Effector CD4-positive, alpha-beta T cell (primary cell): Measurements from ENCODE around the gene SNAP25.

ENCODE experiments used
- DNase-seq: peaks from one replicate; pipeline ENCODE4 v3.0.0-alpha.2; 2020

The SNAP25 gene

DNA sequence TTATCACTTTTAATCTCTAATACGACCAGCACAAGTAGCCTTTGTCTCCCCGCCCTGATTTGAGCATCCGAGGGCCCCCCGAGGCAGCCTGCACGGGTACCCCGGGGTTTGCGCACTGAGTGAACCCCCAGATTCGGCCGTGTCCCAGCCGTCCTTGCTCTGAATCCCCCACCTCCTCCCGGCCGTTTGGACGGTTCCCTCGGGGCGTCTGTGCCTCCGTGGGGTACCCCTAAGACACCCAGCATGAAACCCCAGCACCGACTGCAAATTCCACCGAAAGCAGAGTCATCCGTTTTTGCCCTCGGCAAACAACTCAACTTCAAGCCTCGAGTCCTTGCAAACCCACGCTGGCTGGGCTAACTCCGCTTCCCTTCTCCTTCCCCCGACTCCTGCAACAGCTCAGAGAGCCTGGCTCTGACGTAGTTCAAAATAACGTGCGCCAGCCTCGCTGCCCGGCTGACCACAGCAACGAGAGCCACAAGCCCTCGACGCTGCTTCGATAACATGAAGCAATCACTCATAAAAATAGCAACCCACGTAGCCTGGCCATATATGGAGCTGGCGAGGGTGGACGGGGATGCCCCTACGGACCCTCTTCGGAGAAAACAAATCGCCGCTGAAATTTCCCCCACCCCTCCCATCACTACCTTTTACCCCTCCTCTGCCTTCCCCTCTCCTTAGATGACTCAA is 764 bp upstream of the SNAP25 start:
- no peak for DNase-seq

DNA sequence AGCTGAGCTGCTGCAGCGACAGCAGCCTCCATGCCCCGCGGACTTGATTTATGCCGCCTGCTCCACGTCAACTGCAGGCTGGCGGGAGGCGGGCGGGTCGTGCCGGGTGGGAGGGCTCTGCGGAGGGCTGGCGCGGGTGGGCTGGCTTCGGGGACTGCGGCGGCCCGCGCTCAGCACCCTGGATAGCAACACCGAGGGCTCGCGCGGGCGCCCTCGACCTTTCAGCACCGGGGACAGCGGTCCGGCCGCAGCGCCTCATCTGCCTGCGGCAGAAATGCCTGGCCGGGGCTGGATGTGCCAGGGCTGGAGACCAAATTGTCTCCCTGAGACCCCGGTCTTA is 792 bp downstream of the SNAP25 start:
- DNase-seq, result peak; percentile 48

DNA sequence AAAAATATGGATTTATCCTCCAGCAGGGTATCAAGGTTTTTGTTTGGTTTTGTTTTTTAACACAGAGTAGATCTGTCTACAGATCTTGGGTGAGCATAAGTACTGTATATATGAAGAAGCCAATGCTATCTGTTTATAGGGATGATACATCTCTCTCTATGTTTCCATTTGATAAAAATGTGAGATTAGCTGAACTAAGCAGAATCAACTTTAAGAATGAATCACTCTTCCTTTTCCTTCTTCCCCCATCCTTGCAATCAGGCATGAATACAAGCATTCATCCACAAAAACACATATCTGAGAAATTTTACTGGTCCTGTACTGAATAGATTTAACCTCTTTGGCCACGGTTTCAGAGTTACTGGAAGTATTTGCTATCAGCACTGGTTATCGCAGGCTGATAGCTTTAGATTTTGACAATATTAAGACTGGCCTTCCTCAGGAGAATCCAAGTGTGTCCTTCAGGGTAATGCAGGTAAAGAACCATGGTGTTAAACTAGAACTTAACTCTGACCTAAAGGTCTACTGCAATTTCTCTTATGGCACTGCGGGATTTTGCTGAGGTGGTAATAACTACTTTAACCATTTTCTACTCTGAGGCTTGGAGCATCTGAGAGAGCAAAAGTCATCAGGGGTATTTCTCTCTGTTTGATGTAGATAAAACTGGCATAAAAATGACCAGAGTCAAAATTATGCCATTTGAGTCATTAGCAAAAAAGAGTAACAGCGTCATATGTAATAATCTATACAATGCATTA is 1.5 kb downstream of the SNAP25 start:
- DNase-seq, result no peak

DNA sequence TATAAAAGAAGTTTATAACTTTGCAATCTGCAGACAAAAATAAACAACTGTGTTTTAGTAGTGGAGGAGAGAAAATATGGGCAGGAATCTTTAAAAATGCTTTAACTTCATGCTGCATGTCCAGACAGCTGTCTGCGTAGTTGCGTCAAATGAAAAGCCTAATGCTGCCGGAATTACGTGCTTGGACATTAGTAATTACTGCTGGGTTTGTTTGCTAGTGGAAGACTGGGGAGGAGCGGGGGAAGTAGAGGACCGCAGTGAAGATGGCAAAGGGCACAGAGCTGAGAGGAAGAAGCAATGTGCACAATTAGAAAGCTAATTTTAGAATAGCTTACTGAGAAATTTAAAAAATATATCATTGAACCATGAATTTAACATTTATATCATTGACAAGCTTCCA is 2.4 kb downstream of the SNAP25 start:
- DNase-seq, result no peak

DNA sequence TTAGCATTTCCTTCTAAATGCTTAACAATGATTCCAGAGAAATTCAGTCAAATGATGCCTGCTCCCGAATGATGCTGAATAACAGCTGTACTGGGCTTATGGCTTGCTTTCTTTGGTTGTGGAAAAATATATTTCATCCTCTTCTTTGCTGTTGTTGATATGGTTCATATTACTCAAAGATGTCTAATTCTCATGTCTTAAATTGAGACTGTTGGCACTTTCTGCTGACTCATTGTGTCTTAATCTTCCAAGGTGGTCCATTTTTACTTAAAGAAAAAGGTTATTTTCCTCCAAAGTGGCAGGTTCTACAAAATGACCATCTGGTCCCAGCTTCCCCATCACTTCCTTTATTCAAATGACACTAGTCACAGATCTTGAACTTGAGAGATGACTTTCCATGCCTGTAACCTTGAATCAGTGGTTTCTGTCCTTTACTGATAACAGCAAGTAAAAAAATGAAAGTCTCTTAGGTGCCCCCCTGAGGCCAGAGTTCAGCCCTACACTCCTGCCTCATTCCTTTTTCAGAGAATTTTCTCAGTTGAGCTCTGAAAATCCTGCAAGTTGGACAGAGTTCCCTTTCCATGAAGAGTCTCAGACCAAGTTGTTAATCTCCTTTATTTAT is 6.9 kb downstream of the SNAP25 start:
- no peak for DNase-seq

DNA sequence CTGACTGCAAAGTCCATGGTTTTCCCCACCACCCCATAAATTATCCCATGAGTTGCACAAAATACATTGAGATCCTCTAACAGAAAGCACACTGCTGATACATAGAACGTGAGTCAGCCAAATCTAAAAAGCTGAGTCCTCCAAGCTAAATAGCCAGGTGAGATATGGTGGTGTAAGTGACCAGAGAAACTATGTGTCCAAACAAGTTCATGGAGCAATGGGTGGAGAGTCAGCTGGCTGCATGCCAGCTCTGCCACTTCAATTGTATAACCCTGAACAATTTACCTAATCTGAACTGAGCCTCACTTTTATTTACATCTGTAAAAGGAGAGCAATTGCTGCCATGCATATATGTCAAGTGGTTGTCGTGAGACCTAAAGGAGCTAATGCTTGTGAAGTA is 9.7 kb downstream of the SNAP25 start:
- no peak for DNase-seq

DNA sequence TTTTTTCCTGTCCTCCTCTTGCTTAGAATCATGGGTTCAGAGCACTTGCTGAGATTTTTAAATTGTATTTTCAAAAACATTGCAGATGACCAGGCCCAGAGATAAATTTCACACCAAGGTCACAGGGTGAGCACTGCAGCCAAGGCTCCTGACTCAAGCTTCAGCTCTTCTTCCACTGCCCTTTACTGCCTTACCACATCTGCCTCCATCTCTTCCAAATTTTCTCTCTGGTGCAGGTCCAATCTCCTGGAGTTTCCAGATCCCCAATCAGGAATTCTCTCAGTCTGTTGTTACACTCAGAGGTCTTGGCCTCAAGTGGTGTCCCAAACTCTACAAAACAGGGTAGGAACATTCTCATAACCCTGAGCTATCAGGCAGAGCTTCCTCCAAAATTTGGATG is 12.7 kb downstream of the SNAP25 start:
- no peak for DNase-seq

DNA sequence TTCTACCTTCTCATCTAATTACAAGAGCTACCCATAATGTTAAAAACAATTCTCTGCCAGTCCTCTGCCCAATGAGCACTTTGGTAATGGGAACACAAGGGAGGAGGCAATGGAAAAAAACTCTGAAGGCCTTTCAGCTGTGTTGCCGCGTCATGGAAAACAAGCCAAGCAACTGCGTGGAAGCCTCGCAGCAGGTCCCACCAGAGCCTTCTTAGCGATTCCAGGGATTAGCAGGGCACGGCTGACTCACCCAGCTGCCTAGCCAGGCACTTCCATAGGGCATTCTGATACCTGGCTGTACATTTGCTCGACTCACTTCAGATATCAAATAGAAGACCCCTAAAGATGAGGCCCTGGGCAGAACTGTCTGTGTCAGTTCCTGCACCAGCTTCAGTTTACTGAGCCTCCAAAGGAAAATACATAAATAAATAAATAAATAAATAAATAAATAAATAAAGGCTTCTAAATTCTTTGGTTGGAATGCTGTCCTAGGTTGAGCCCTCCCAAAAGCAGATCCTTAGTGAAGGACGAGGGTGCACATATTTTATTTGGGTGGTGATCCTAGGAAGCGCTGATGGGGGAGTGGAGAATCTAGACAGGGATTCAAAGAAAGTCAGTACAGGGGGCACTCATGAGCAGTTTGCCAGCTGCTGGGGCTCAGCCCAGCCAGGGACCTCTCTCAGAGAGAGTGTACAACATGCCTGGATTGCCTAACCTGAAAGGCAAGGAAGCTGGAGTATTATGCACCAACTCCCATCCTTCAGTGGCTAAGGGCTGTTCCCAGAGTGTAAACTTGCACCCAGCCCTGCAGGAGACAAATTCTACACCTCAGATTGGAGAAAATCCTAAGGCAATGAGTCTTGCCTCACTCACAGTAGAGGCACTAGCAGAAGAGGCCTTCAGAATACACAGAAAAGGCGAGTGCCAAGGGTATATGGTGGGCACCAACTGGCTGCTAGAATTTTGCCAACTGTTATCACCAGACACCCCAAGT is 18.2 kb downstream of the SNAP25 start:
- no peak for DNase-seq

DNA sequence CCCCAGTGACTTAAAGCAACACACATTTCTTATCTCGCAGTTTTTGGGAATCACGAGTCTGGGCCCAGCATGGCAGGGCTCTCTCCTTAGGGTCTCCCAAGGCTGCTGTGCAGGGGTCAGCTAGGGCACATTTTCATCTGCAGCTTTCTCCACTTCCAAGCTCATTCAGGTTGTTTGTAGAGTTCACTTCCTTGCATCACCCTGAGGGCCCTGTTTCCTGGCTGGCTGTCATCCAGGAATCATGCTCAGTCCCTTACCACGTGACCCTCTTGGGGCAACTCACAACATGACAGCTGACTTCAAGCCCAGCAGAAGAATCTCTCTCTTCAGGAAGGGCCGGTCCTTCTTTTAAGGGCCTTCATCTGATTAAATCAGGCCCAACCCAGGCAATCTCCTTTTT is 21.3 kb downstream of the SNAP25 start:
- no peak for DNase-seq

DNA sequence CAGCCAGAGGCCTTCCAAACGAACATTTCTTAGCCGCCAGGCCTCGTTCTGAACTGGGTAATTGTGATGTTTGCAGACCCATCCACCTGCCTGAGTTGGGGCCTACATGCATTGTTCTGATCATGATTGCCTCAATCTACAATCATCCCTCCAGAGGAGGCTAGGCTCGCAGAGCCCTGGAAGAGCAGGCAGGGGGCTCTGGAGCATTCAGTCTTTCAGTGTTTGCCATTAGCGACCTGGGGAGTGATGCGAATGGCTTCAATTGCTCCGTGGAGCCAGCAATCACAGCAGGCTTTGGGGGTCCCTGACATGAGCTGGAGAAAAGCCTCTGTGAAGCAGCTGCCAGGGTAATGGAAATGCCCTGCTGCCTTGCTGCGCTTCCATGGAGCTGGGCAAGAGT is 22.0 kb downstream of the SNAP25 start:
- DNase-seq, result no peak

DNA sequence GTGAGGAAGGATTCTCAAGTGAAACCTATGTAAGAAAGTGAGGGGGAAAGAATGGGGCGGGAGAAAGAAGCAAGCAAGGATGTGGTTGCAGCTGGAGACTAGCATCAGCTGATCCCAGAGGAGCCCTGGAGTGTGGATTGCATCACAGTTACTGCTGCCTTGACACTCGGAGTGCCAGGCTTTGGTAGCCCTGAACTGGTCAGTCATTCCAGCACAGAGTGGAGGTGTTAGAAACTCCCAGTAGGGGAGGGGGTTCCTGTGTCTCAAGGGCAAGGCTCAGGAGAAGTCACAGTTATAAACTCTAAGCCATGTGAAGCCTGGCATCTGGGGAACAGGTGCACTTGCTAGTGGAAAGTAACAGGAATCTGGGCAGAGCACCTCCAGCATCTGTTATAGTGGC is 23.5 kb downstream of the SNAP25 start:
- no peak for DNase-seq

DNA sequence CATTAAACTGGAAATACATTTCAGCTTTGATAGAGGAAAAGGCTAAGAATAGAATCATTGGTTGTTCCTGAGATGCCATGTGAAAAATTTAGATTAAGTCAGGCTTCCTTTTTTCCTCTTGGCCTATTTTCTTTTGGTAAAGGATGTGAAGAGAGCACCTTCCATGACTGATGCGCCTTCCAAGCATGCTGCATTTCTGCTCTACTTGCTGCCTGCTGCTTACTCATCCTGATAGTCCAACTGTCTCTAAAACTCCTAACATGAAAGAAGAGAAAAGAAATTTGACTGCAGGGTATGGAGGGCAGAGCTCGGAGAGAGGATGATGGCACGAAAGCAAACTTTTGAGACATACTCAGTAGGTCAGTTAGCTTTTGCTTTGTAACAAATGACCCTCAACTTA is 28.8 kb downstream of the SNAP25 start:
- DNase-seq, result no peak

DNA sequence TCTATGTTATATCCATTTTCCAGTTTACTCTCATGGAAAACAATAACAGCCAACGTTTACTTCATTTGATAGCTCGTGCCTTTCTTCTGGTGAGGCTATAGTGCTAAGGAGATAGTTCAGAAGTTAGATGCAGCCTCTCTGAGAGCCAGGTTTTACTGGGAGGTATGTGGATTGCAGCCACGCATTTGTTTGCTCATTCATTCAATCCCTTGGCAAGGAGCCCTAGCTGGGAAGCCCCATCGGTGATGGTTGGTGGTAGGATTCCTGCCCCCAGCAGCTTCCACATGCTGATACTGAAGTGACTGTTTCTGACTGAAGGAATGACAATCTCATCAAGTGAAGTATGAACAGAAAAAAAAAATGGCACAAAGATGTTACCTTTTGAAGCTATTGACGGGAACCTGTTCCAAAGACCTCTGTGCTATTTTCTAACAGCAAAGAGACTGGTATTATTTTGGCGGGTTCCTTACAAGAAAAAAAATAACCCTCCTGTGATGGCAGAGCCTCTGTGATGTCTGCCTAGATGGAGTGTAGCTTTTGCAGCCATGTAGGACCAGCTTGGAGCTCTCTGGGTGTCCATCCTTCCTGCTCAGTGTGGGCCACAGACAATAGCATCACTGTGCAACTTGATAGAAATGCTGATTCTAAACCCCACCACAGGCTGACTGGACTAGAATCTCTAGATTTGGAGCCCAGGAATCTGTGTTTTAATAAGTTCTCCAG is 30.6 kb downstream of the SNAP25 start:
- no peak for DNase-seq

DNA sequence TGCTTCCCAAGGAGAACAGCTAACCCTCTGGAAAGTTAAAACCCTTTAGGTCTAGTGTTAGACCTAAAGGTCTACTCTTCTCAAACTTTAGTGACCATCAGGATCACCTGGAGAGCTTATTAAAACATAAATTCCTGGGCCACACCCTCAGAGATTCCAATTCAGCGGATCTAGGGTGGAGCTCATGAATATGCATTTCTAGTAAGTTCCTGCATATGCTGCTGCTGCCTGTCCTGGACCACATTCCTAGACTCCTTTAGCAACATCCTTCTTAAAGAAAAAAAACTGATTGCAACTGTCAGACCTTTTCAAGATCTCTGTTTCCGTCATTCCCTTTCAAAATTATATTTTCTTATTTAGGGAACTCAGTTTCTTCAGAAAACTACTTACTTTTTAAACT is 31.2 kb downstream of the SNAP25 start:
- DNase-seq, result no peak

DNA sequence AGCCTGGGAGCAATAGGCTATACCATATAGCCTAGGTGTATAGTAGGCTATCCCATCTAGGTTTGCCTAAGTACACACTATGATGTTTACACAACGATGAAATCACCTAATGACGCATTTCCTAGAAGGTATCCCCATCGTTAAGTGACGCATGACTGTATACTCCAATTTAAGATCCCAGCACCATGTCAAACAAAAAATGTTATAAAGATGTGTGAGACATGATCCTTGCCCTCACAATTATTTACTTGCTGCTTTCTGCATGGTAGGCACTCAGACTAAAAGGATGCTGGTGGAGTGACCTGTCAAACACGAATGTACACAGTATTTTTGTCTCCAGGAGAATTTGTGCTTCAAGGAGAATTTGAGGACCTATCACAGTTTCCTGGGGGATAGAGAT is 32.3 kb downstream of the SNAP25 start:
- no peak for DNase-seq

DNA sequence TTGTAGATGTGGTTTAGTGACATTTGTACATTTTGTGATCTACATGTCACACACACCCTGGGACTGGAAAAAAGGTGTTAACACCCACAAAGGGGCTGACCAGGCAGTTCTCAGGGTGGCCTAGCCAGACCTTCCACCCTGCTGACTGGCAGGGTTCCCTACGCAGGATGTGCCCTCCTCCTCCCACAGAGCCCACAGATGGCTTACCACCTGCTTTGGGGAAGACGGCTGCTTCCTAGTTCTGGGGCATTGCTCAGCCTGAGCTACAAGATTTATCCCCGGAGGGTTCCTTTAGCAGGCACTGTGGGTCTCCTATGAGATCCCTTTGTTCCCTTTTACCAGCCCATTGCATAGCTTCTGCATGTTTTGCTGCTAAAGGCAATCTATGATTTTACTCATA is 35.1 kb downstream of the SNAP25 start:
- DNase-seq, result no peak

DNA sequence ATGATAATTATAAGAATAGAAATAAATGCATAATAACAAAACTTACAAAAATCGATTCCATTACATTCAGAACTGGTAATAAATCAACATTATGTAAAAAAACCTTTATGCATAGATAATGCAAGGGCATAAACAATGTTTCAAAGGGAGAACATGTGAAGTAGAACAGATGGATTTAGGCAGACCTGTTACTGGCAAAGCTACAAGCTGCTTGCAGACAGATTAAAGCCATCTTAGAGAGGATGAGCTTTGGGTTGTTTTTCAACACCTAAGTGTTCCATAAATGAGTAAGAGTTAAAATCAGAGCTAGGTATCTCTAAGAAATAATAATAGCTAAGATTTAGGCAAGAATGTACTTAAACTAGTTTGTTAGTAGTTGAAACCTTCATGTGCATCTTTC is 37.2 kb downstream of the SNAP25 start:
- DNase-seq, result no peak

DNA sequence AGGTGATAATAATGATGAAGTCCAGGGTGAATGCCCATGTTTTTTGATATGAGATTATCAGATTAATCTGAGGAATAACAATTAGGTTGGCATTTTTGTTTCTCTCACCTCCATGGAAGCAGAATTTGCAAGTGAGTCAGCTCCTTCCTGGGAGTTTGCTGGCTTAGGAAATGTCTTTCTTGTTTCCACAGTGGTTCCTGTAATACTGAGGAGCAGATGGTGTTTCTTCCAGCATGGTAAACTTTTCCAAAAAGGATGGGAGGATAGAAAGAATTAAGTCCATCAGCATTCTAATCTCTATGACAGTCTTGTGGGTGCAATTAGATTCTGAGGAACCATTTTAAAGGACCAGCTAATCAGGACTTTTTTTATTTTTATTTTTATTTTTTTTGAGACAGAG is 40.5 kb downstream of the SNAP25 start:
- no peak for DNase-seq

DNA sequence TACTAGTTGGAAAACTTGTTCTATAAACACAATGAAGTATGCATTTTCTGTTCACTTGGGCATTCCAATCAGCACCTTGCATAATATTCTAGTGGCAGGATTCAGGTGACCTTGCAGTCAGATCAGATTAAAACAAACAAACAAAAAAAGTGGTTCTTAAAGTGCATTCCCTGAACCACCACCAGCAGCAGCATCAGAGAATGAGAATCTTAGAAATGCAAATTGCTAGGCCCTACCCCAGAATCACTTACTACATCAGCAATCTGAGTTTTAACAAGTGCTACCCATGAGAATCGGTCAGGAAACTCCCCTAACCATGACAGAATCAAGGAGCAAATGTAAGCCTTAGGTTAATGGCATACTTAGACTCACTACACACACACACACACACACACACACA is 41.7 kb downstream of the SNAP25 start:
- no peak for DNase-seq

DNA sequence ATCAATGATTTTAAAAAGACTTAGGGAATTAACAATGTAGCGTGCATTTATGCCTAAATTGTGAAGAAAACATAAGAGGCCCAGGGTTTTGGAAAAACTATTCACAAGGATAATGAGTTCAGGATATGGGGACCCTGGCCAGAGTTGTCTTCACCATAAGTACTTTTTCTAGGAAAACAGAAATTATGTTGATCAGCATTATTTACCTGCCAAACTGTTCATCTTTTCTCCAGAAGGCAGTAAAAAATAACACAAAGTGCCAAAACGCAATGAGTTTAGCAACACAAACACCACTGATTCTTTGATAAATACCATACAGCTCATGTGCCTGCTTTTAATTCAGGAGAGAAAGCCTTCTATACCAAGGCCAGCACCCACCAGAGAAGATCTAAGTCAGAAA is 43.1 kb downstream of the SNAP25 start:
- no peak for DNase-seq

DNA sequence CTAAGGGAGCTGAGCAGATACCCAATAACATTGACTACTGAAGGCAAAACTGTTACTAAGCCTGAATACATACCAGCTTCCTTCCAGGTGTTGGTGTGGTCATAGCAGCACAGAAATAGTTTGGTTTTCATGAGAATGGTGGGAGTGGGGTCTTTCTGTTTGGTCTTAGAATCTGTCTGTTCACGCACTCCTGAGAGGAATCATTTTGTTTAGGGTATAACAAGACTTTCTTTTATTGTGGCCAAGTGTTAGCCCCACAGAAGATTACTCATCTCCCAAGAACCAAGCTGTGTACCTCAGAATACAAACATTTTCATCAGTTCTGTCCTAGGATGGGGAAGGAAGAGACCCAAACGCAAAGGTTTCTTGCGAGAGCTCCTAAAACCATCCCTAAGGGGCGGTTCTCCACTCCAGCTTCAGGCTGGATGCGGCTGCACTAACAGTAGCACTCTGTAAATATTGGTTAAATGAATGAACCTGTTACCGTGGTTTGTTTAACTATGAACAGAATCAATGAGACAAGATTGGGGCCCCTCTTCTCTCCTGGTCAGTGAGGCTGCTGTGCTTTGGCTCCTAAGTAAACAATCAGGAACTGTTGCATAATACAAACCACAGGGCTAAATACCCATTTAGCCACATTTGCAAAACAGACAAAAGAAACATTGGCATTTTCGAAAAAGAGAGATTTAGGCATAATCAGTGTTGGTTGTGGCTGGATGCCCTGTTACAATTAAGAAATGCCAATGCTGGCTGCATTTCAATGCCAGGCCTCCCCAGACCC is 44.9 kb downstream of the SNAP25 start:
- no peak for DNase-seq

DNA sequence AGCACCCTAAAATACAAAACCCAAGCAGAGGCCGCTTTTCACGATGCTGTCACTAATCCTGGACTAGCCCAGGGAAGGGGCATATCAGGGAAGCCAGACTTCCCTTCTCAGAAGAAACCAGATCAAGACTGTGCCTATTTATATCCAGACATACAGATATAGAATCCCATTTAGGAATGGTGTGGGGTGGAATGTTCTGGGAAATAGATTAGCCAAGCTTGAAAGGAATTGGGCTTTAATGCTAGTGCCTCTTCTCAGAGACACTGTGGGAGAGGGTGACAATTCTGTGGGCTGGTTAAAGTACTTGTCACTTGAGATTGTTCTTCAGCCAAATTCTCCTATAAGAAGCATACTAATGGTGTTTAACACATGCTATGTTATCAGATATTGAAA is 45.5 kb downstream of the SNAP25 start:
- no peak for DNase-seq
